HG02798 (cell line): ENCODE data around the gene RBPJL.
A peak's percentile ranks its signal among the peaks of the same experiment; 100 is the strongest.

ENCODE experiments used
- ATAC-seq: cut with Tn5 transposase; IDR thresholded peaks from one replicate; pipeline ENCODE4 v1.9.1; 2021; ENCODE audit warnings: mild to moderate bottlenecking; ENCODE audit not compliant: unreplicated experiment, poor library complexity

Gene RBPJL

GRCh38 chr20:45292343-45292742 is 14.3 kb upstream of the RBPJL start:
- ATAC-seq: no peak

GRCh38 chr20:45293041-45294002 is 13.3 kb upstream of the RBPJL start:
- peak; percentile 63 for ATAC-seq

- no peak for ATAC-seq
Measured at GRCh38 chr20:45294003-45294368, 12.7 kb upstream of the RBPJL start.

- no peak for ATAC-seq
Measured at GRCh38 chr20:45294659-45295058, 12.0 kb upstream of the RBPJL start.

- ATAC-seq: no peak
Measured at GRCh38 chr20:45297786-45298497, 8.7 kb upstream of the RBPJL start.

- ATAC-seq: no peak
Measured at GRCh38 chr20:45299786-45300185, 6.9 kb upstream of the RBPJL start.

GRCh38 chr20:45300961-45301360 is 5.7 kb upstream of the RBPJL start:
- ATAC-seq: peak; percentile 60

GRCh38 chr20:45301824-45302271 is 4.8 kb upstream of the RBPJL start:
- no peak for ATAC-seq

- ATAC-seq: no peak
Measured at GRCh38 chr20:45303586-45304463, 2.8 kb upstream of the RBPJL start.

- ATAC-seq: no peak
Measured at GRCh38 chr20:45304464-45304999, 2.1 kb upstream of the RBPJL start.

- ATAC-seq: no peak
Measured at GRCh38 chr20:45305262-45305661, 1.4 kb upstream of the RBPJL start.

GRCh38 chr20:45307076-45307640 is 518 bp downstream of the RBPJL start:
- ATAC-seq: no peak

GRCh38 chr20:45308117-45308778 is 1.6 kb downstream of the RBPJL start, which contains the start of gene MATN4:
Gene MATN4, minus strand, starts transcription at chr20:45308299. Its CDS starts 2,717 bp downstream, at chr20:45305582.
- ATAC-seq: no peak

GRCh38 chr20:45309075-45309474 is 2.4 kb downstream of the RBPJL start:
- ATAC-seq: no peak

GRCh38 chr20:45311589-45312211 is 5.1 kb downstream of the RBPJL start:
- ATAC-seq: no peak

- ATAC-seq: no peak
Measured at GRCh38 chr20:45312241-45312640, 5.6 kb downstream of the RBPJL start.

GRCh38 chr20:45313065-45313695 is 6.5 kb downstream of the RBPJL start:
- ATAC-seq: no peak

- ATAC-seq: no peak
Measured at GRCh38 chr20:45313943-45314342, 7.3 kb downstream of the RBPJL start.
